ENCODE measurements around the gene RGS1. TPM values are rescaled to one million over a fixed set of nuclear protein-coding genes. Genes with fewer than 3 reads are reported as not detected.

RGS1 gene
- total RNA-seq, 2 experiments from 2014 or later, result 67.3 to 69.2 TPM

DNA sequence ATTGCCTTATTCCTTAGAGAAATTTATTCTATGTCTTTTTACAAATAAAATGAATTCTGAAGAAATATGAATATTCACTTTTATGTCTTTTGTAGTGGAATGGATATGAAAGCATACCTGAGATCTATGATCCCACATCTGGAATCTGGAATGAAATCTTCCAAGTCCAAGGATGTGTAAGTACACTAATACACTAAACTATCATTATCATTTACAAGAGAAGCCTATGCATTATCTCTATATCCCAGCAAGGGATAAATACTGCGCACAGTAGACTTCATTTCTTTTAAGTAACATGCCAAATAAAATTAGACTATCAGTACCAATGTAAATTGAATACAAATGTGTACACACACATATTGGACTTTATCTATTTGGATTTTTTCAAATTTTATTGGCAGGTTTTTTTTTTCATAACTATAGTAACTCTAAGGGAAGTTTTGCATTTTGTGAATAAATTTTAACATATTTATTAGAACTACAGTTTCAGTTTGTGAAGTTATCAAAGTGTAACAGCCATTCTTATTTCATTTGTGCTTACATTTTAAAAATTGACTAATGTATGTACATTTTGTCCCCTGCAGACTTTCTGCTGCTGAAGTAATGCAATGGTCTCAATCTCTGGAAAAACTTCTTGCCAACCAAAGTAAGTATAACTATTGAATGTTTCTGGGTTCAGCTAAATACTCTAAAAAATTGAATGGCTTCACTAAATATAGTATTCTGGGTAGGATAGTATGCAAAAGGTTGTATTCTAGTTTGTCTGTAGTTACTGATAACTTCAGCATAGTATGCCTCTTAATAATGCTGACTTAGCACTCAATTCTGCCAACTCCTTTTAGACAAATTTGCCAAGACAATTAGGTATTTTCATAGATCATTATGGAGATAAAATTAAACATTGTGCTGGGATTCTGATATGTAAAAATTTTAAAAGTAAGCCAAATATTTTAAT lies 894 bp downstream of the RGS1 start:
- peak overlapping the region; percentile 86 for H3K4me3 Mint-ChIP-seq

DNA sequence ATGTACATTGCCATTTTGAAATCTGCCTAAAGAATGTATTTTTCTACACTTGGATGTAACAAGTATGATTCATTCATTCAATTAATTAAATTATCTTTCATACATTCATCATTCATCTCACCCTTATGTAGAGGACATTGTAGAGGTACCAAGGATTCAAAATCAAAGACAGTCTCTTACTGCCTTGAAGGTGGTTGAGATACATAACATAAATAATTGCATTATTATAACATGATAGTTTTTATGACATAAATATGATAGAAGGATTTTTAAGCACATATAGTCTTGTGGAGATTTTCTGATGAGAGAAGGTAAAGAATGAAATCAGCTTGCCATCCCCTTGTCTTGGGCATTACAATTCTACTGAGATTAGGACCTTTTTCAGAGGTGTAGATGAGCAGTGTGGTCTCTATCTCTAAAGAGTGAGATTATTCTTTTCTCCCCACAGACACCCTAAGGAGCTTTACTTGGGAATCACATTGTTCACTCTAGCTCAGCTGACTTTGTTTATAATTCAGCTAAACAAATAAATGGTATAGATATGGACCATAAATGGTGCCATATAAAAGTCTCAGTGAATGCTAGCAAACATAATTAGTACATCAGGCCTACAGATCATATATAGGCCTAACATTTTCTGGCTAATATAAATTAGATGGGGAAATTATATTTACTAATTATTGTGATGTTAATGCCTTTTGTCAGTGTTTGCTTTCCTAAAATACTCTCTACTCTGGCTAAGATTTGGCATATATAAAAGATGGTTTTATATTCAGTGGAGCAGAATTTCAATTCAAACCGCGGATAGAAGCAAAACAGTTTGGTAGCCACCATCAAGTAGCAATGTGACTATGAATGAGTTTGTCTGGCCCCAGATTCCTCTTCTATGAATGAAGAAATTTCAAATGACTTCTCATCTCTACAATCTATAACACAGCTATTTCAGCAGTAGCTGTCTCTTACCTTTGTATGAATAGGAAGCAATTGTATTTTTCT lies 1.9 kb downstream of the RGS1 start:
- peaks cover 46% of the 10 kb centered on the region for H3K36me3 Mint-ChIP-seq (ENCODE audit: low read depth)

More for the DNA sequence above, 894 bp downstream of the RGS1 start:
- H3K9me3 Mint-ChIP-seq, result no peaks in the 10 kb centered on the region
- H3K4me1 Mint-ChIP-seq, result peaks cover 77% of the 10 kb centered on the region
- DNase-seq, result no peak
- peaks cover 46% of the 10 kb centered on the region for H3K36me3 Mint-ChIP-seq (ENCODE audit: low read depth)
- POLR2A ChIA-PET, result interaction anchor here (0.9 to 1.9 kb wide), 5 partner anchors 22 to 60 kb away, joined by 4 to 6 read pairs (median 4); no protein-coding TSS in a partner anchor
- H3K27ac Mint-ChIP-seq, result peak overlapping the region; percentile 89
- CTCF ChIA-PET, result interaction anchor here (0.7 to 8.2 kb wide), 3 partner anchors 30 to 101 kb away, joined by 3 to 94 read pairs (median 5); no protein-coding TSS in a partner anchor
- no peaks in the 10 kb centered on the region for H3K27me3 Mint-ChIP-seq

DNA sequence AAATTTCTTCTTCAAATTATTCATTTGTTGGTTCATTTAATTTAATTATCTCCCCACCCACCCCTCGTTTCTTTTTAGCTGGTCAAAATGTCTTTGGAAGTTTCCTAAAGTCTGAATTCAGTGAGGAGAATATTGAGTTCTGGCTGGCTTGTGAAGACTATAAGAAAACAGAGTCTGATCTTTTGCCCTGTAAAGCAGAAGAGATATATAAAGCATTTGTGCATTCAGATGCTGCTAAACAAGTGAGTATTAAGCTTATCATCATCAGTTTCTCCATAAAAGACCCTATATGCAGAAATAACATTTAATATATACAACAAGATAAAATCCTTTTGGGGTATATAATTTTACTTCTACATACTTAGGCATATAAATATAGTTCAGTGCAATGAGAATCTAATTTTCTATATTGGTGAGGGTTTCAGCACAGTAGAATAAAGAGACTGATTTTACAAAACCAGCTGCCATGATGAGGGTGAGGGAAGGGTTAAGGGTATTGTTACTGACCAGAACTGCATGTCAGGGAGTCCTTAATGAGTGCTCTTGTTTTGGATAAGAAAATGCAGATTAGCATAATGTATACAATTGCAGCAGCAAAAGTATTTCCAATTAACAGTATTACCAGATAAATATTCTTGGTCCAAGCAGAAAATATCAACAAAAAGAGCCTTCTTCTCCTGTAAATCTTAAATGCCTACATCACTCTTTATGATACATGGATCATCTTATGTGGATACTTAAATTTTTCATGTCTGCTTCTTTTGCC lies 2.8 kb downstream of the RGS1 start:
- Mint-ChIP-seq H3K4me3 (peak overlapping the region; percentile 86), H3K9me3 (no peaks in the 10 kb centered on the region), H3K27me3 (no peaks in the 10 kb centered on the region), H3K27ac (peak overlapping the region; percentile 63), H3K4me1 (peaks cover 58% of the 10 kb centered on the region), H3K36me3 (ENCODE audit: low read depth) (peaks cover 46% of the 10 kb centered on the region)
- no peak for DNase-seq
- POLR2A ChIA-PET, result interaction anchor here (0.7 to 3.3 kb wide), 15 partner anchors 12 to 481 kb away, joined by 3 to 12 read pairs (median 4); partner anchors contain the start of genes RO60 and UCHL5
- CTCF ChIA-PET, result interaction anchor here (1.1 to 8.2 kb wide), 8 partner anchors 28 to 103 kb away, joined by 3 to 94 read pairs (median 5); no protein-coding TSS in a partner anchor

More for the DNA sequence above, 1.9 kb downstream of the RGS1 start:
- Mint-ChIP-seq H3K27ac (peak overlapping the region; percentile 89), H3K9me3 (no peaks in the 10 kb centered on the region), H3K4me1 (peaks cover 67% of the 10 kb centered on the region), H3K4me3 (peak overlapping the region; percentile 86), H3K27me3 (no peaks in the 10 kb centered on the region)
- ChIA-PET POLR2A (interaction anchor here (0.9 to 3.3 kb wide), 11 partner anchors 11 to 61 kb away, joined by 3 to 12 read pairs (median 4); no protein-coding TSS in a partner anchor), CTCF (interaction anchor here (1.1 to 8.2 kb wide), 5 partner anchors 27 to 102 kb away, joined by 3 to 94 read pairs (median 5); no protein-coding TSS in a partner anchor)
- no peak for DNase-seq

DNA sequence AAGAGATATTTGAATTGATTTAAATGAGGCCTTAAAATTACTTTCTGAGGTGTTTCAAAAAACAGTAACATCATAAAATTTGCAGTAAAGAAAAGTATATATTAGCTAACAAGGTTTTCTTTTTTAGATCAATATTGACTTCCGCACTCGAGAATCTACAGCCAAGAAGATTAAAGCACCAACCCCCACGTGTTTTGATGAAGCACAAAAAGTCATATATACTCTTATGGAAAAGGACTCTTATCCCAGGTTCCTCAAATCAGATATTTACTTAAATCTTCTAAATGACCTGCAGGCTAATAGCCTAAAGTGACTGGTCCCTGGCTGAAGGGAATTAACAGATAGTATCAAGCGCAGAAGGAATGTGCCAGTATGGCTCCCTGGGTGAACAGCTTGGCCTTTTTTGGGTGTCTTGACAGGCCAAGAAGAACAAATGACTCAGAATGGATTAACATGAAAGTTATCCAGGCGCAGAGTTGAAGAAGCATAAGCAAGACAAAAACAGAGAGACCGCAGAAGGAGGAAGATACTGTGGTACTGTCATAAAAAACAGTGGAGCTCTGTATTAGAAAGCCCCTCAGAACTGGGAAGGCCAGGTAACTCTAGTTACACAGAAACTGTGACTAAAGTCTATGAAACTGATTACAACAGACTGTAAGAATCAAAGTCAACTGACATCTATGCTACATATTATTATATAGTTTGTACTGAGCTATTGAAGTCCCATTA lies 3.6 kb downstream of the RGS1 start:
- no peaks in the 10 kb centered on the region for H3K27me3 Mint-ChIP-seq
- no peak for DNase-seq
- H3K4me1 Mint-ChIP-seq, result peaks cover 50% of the 10 kb centered on the region
- H3K4me3 Mint-ChIP-seq, result peak overlapping the region; percentile 86
- peak overlapping the region; percentile 19 for H3K27ac Mint-ChIP-seq
- POLR2A ChIA-PET, result interaction anchor here (0.7 to 3.3 kb wide), 12 partner anchors 17 to 480 kb away, joined by 3 to 12 read pairs (median 4); partner anchors contain the start of genes RO60 and UCHL5
- peaks cover 46% of the 10 kb centered on the region for H3K36me3 Mint-ChIP-seq (ENCODE audit: low read depth)
- CTCF ChIA-PET, result interaction anchor here (0.9 to 8.2 kb wide), 10 partner anchors 19 to 104 kb away, joined by 3 to 94 read pairs (median 4); no protein-coding TSS in a partner anchor
- no peaks in the 10 kb centered on the region for H3K9me3 Mint-ChIP-seq

DNA sequence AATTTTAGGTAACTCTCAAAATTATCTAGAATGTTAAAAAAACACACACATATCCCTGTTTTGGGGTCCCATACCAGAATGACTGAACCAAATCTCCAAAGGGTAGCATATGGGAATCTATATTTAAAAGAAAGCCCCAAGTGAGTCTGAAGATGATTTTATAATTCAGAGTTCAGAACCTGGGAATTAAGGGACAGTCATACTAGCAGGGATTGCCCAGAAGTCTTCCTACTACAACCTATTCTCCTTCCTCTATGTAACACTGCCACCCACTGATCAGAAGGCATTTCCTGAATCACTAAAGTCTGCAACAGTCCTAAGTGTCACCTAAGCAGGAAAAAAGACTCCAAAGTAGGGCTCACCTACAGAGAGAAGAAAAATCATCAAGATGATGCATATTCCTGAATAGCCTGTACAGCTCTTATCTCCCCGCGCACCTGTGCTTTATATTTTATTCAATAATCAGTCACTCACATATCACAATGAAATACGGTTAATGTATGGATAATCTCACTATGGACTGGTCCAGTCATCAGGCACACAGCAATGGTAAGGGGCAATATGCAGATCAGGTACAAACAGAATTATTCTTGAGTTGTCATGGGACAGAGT lies 4.9 kb downstream of the RGS1 start:
- peak overlapping the region; percentile 15 for H3K4me3 Mint-ChIP-seq
- POLR2A ChIA-PET, result interaction anchor here (2.6 to 3.3 kb wide), 2 partner anchors 35 to 64 kb away, joined by 9 to 12 read pairs; no protein-coding TSS in a partner anchor
- CTCF ChIA-PET, result interaction anchor here (0.6 to 8.2 kb wide), 5 partner anchors 18 to 105 kb away, joined by 3 to 94 read pairs (median 4); no protein-coding TSS in a partner anchor
- DNase-seq, result no peak
- peaks cover 46% of the 10 kb centered on the region for H3K36me3 Mint-ChIP-seq (ENCODE audit: low read depth)
- H3K27ac Mint-ChIP-seq, result no peak overlapping the region
- no peaks in the 10 kb centered on the region for H3K27me3 Mint-ChIP-seq
- peaks cover 39% of the 10 kb centered on the region for H3K4me1 Mint-ChIP-seq
- no peaks in the 10 kb centered on the region for H3K9me3 Mint-ChIP-seq

DNA sequence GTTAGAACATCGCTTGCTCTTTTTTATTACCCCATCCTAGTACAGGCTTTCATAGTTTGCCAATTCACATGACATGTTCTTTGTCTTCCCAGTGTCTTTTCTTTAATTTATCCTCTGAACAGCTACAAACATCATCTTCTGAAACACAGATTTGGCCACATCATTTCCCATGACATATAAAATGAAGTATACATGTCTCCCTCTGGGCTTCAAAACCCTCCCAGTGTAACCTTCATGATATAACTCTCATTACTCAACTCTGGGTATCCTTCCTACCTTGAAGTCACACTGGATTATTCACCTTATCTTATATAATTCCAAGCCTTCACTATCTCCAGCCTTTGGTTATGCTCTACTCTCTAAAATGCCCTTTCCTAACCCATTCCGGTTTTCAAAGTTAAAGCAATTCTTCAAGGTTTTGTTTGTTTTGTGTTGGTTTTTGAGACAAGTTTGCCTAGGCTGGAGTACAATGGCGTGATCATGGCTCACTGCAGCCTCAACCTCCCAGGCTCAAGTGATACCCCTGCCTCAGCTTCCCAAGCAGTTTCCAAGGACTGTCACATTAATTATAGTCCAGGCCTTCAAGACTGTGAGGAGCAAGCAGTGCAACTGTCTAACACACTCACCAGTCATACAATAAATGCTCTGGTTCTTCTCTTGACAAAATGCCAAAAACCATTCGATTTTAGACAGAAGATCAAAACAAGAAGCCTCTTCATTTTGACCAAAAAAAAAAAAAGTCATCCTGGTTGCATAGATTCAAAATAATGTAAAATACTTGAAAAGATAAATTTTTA lies 5.8 kb downstream of the RGS1 start:
- H3K36me3 Mint-ChIP-seq (ENCODE audit: low read depth), result peaks cover 40% of the 10 kb centered on the region
- H3K4me1 Mint-ChIP-seq, result peaks cover 35% of the 10 kb centered on the region
- CTCF ChIA-PET, result interaction anchor here (0.7 to 8.2 kb wide), 3 partner anchors 39 to 106 kb away, joined by 4 to 94 read pairs (median 9); no protein-coding TSS in a partner anchor
- H3K9me3 Mint-ChIP-seq, result no peaks in the 10 kb centered on the region
- DNase-seq, result no peak
- no peaks in the 10 kb centered on the region for H3K27me3 Mint-ChIP-seq
- POLR2A ChIA-PET, result interaction anchor here (0.7 kb wide), 1 partner anchor 39 kb away, joined by 3 read pairs; no protein-coding TSS in a partner anchor
- no peak overlapping the region for H3K4me3 Mint-ChIP-seq
- no peak overlapping the region for H3K27ac Mint-ChIP-seq

DNA sequence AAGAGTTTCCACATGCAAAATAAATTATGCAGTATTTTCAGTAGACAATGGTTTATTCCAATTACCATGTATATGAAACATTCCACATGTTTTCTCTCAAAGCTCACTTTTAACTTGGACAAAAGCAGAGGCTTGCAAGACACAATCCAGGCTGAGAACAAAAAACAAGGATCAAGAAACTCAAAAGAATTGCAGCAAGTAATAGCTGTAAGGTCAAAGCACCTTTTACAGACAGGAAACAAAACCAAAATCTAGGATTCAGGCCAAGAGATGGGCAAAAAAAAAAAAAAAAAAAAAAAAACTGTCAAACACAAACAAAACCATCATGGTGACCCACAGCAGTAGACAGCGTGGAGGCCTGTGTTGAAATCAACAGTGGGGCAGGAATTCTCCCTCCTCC lies 9.3 kb downstream of the RGS1 start:
- Mint-ChIP-seq H3K27me3 (peaks cover 3% of the 10 kb centered on the region), H3K9me3 (no peaks in the 10 kb centered on the region), H3K4me1 (peaks cover 6% of the 10 kb centered on the region), H3K36me3 (ENCODE audit: low read depth) (peaks cover 7% of the 10 kb centered on the region), H3K4me3 (no peak overlapping the region), H3K27ac (no peak overlapping the region)
- POLR2A ChIA-PET, result no interaction called here
- no peak for DNase-seq
- CTCF ChIA-PET, result interaction anchor here (0.6 to 1.1 kb wide), 2 partner anchors 110 to 174 kb away, joined by 3 to 4 read pairs; no protein-coding TSS in a partner anchor

DNA sequence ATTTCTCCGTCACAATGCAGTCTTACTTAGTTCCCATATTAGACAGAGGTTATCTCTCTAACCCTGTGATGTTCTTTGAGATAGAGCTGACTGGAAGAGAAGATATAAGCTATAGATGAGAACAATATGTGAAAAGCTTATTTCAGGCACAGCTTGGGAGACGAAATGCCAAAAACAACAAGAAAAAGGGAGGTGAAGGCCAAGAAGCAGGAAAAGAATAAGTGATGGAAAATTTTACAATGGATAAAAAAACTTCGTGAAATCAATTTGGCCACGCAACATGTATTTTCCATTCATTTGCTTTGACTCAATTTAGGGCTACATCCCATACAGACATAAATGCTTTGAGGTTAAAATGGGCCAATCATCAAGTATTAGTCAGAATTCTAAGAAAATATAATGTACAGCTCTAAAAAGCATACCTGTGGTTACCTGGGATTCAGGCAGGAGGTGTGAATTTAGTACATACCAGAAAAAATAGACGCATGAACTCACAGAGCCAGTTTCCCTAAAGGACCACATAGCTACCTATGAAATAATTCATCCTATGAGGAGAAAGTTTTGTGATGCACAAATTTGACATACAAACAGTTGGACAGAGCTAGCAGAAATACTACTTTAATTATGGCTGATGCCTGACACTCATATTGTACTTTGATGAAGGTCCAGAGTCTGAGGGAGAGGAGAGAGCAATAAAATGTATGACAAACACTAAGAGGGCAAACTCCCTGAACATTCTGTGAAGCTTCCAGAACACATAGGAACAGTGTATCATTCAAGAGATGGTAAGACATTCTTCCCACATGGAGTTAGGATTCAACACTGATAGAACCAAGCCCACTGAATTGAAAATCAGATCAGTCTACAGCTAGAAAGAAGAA lies 12.1 kb downstream of the RGS1 start:
- no peak for DNase-seq
- POLR2A ChIA-PET, result interaction anchor here (0.7 kb wide), 1 partner anchor 25 kb away, joined by 3 read pairs; no protein-coding TSS in a partner anchor
- Mint-ChIP-seq H3K27me3 (peaks cover 3% of the 10 kb centered on the region), H3K4me1 (no peaks in the 10 kb centered on the region), H3K4me3 (no peak overlapping the region), H3K36me3 (ENCODE audit: low read depth) (no peaks in the 10 kb centered on the region), H3K9me3 (no peaks in the 10 kb centered on the region), H3K27ac (no peak overlapping the region)
- CTCF ChIA-PET, result interaction anchor here (1.3 kb wide), 1 partner anchor 110 kb away, joined by 3 read pairs; no protein-coding TSS in a partner anchor

DNA sequence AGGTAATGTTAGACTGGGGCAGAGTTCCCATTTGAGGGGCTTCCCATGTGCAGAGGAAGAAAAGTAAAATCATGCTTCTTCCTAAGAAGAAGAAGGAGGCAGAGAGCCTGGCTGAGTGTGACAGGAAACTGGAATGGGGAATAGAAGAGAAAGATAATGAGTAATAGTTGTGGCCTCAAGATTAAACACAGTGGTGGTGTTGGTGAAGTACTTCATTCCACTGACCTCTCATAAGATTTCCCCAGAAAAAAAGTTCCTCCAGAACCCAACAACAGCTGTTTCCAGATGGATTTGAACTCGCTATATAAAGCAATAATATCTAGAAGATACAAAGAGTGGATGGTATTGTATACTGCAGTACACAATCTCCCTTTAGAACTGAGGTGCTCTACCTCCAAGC lies 13.0 kb downstream of the RGS1 start:
- Mint-ChIP-seq H3K27ac (no peak overlapping the region), H3K9me3 (no peaks in the 10 kb centered on the region), H3K36me3 (ENCODE audit: low read depth) (no peaks in the 10 kb centered on the region), H3K4me3 (no peak overlapping the region), H3K4me1 (no peaks in the 10 kb centered on the region), H3K27me3 (peaks cover 3% of the 10 kb centered on the region)
- ChIA-PET POLR2A (no interaction called here), CTCF (no interaction called here)
- DNase-seq, result no peak

All from activated CD4-positive, alpha-beta memory T cell treated with anti-CD3 and anti-CD28 coated beads, Interleukin-2, amount 10 ng/mL, durations not matched to agents 7 days and 5 days (primary cell).